B cell (primary cell): Measurements from ENCODE around the gene CSMD2. TPM values are rescaled to one million over a fixed set of nuclear protein-coding genes. Genes with fewer than 3 reads are reported as not detected.

Experiments
- ATAC-seq: fragments of 200-7000 bp; cut with Tn5 transposase; one replicate; pipeline ENCODE4 v1.10.0; 2021; ENCODE audit warnings: low read depth, mild to moderate bottlenecking, moderate number of reproducible peaks, moderate library complexity
- CTCF ChIA-PET: fragments of 350-600 bp; sonication (Branson Sonifier 250); formaldehyde crosslinking; loops from one replicate; lab custom pipeline; 2021; ENCODE audit warnings: antibody characterized with exemption, inconsistent platforms; lab: Charles Lee
- POLR2A ChIA-PET: fragments of 350-600 bp; sonication (Branson Sonifier 250); formaldehyde crosslinking; loops from one replicate; lab custom pipeline; 2021; ENCODE audit warnings: antibody characterized with exemption; lab: Charles Lee
- DNase-seq: peaks from one replicate; pipeline ENCODE4 v3.0.0; 2013
- H2AFZ ChIP-seq: 2 replicates; pipeline ENCODE4 v1.6.1; 2012; ENCODE audit warnings: mild to moderate bottlenecking, low read depth, low read length; ENCODE audit not compliant: insufficient read depth, poor library complexity, severe bottlenecking
- H3K27ac ChIP-seq, 2 donors: 1 replicate in 1 of 2; 2 replicates in 1 of 2; pipeline ENCODE4 v1.5.1; 2012 to 2013; ENCODE audit warnings: low read length in 2 of 2, mild to moderate bottlenecking in 2 of 2, moderate library complexity in 1 of 2
- H3K27me3 ChIP-seq, 4 experiments: fragments of 200-600 bp in 1 of 4; sonication (generic) in 1 of 4; replicated peaks in 1 of 4; 1 replicate in 2 of 4; 2 replicates in 2 of 4; pipeline versions ENCODE4 v1.6.1 to v1.7.0; 2013 to 2016; ENCODE audit warnings: low read length in 3 of 4, mild to moderate bottlenecking in 2 of 4, mixed read lengths in 1 of 4, moderate library complexity in 1 of 4; ENCODE audit not compliant: insufficient read depth in 4 of 4, control insufficient read depth in 3 of 4; ENCODE audit errors: control extremely low read depth in 1 of 4
- H3K36me3 ChIP-seq, 2 experiments: replicated peaks in 1 of 2; 1 replicate in 1 of 2; 2 replicates in 1 of 2; pipeline versions ENCODE4 v1.6.1 to v1.7.1; 2013; ENCODE audit warnings: low read length in 1 of 2; ENCODE audit not compliant: insufficient read depth in 2 of 2, control insufficient read depth in 1 of 2; ENCODE audit errors: control extremely low read depth in 1 of 2, extremely low read depth in 1 of 2
- H3K4me1 ChIP-seq, 2 donors: fragments of 200-600 bp in 1 of 2; sonication (generic) in 1 of 2; 1 replicate in 1 of 2; 2 replicates in 1 of 2; pipeline versions ENCODE4 v1.5.1 to v1.6.1; 2013 to 2017; ENCODE audit warnings: low read length in 2 of 2; ENCODE audit not compliant: control insufficient read depth in 2 of 2, insufficient read depth in 2 of 2
- H3K4me2 ChIP-seq: replicated peaks from 2 replicates; pipeline ENCODE3; 2012; ENCODE audit warnings: mild to moderate bottlenecking, low read depth, low read length; ENCODE audit not compliant: poor library complexity, severe bottlenecking
- H3K4me3 ChIP-seq, 5 experiments: fragments of 200-600 bp in 1 of 5; sonication (generic) in 1 of 5; 1 replicate in 3 of 5; 2 replicates in 2 of 5; pipeline versions ENCODE4 v1.5.1 to v1.7.0; 2011 to 2016; ENCODE audit warnings: low read length in 4 of 5, mild to moderate bottlenecking in 4 of 5, low read depth in 2 of 5, control low read depth in 1 of 5, moderate library complexity in 1 of 5; ENCODE audit not compliant: insufficient read depth in 1 of 5; ENCODE audit errors: control extremely low read depth in 1 of 5, extremely low read depth in 1 of 5
- H3K79me2 ChIP-seq: fragments of 200-600 bp; sonication (generic); one replicate; pipeline ENCODE4 v1.6.0; 2016; ENCODE audit warnings: low read length; ENCODE audit not compliant: control insufficient read depth, insufficient read depth
- H3K9ac ChIP-seq: fragments of 200-600 bp; sonication (generic); 2 replicates; pipeline ENCODE4 v1.6.1; 2017; ENCODE audit warnings: mild to moderate bottlenecking, low read length, moderate library complexity
- H3K9me3 ChIP-seq, 3 donors: one replicate each; pipeline versions ENCODE4 v1.6.1 to v1.7.1; 2013; ENCODE audit warnings: low read length in 2 of 3; ENCODE audit not compliant: control insufficient read depth in 2 of 3, insufficient read depth in 1 of 3; ENCODE audit errors: control extremely low read depth in 1 of 3
- H4K20me1 ChIP-seq: 2 replicates; pipeline ENCODE4 v1.6.0; 2012; ENCODE audit warnings: mild to moderate bottlenecking, low read length; ENCODE audit not compliant: insufficient read depth, control insufficient read depth, poor library complexity, severe bottlenecking
- H3K27ac Mint-ChIP-seq: one replicate; pipeline ENCODE4 v1.8.0; 2021; ENCODE audit warnings: mixed read lengths
- H3K27me3 Mint-ChIP-seq: one replicate; pipeline ENCODE4 v1.8.0; 2021; ENCODE audit warnings: mixed read lengths
- H3K4me1 Mint-ChIP-seq: one replicate; pipeline ENCODE4 v1.8.0; 2021; ENCODE audit warnings: mixed read lengths
- H3K4me3 Mint-ChIP-seq: one replicate; pipeline ENCODE4 v1.8.0; 2021; ENCODE audit warnings: mixed read lengths
- H3K9me3 Mint-ChIP-seq: one replicate; pipeline ENCODE4 v1.8.0; 2022; ENCODE audit warnings: mixed read lengths; ENCODE audit not compliant: insufficient read depth
- CTCF ChIP-seq: fragments of 200-600 bp; IDR thresholded peaks from one replicate; pipeline ENCODE4 v1.8.0; 2022; ENCODE audit warnings: antibody characterized with exemption, mild to moderate bottlenecking
- EZH2 ChIP-seq: IDR thresholded peaks from 2 replicates; pipeline ENCODE4 v1.6.1; 2012; ENCODE audit warnings: borderline replicate concordance, low read depth, mild to moderate bottlenecking, moderate library complexity, low read length; ENCODE audit not compliant: insufficient read depth, poor library complexity, severe bottlenecking
- WGBS: methylation state at CpG from one replicate; pipeline ENCODE4 v1.1.5; 2013; ENCODE audit warnings: missing lambda C conversion rate; ENCODE audit not compliant: insufficient coverage; 5-methylcytosine and 5-hydroxymethylcytosine counted together
- intact Hi-C: fragments of 100-400 bp; cut with micrococcal nuclease; formaldehyde crosslinking; loops from one replicate; pipeline ENCODE4 v1.10.0; 2022
- polyA plus RNA-seq: library from polyadenylated mRNA; depleted of rRNA; stranded (reverse); fragments of >200 nt; gene quantifications from 2 replicates; pipeline ENCODE4 v1.2.3, GENCODE V29; 2012
- total RNA-seq, 2 donors: library from RNA; stranded (reverse); fragments of 120-200 nt in 1 of 2; gene quantifications; 1 replicate in 1 of 2; 2 replicates in 1 of 2; pipeline versions ENCODE4 v1.2.3 to v1.2.4, GENCODE V29; 2013 to 2022

CSMD2 gene
- total and polyA plus RNA-seq, 2 donors (not counting 1 experiment from before 2014, with no cell fraction given): not detected

- peaks cover 46% of the 10 kb centered on the region for H3K27me3 Mint-ChIP-seq
- H4K20me1 ChIP-seq: no peaks in the 10 kb centered on the region
- intact Hi-C loops: no loop called here
Measured at GRCh38 chr1:33643216-33643615, 521.8 kb downstream of the CSMD2 start.

More at GRCh38 chr1:33643216-33643615, 521.8 kb downstream of the CSMD2 start:
- H3K9me3 ChIP-seq: no peaks in the 10 kb centered on the region
- H3K9me3 Mint-ChIP-seq: no peaks in the 10 kb centered on the region
- no peaks in the 10 kb centered on the region for H3K79me2 ChIP-seq
- H3K4me2 ChIP-seq: no peak overlapping the region
- WGBS: no CpG with 5 or more reads among the region's 4 CpGs
- peaks cover 0 to 15% (median 3%) of the 10 kb centered on the region in 4 experiments for H3K27me3 ChIP-seq
- no peak overlapping the region for H3K4me3 ChIP-seq
- H3K9ac ChIP-seq: no peak overlapping the region
- ChIA-PET CTCF (no interaction called here), POLR2A (no interaction called here)
- no peaks in the 10 kb centered on the region for H3K4me1 ChIP-seq
- H3K27ac Mint-ChIP-seq: no peak overlapping the region
- no peaks in the 10 kb centered on the region for H3K36me3 ChIP-seq
- H3K4me3 Mint-ChIP-seq: no peak overlapping the region
- H2AFZ ChIP-seq: no peak overlapping the region
- no peak for TF ChIP-seq EZH2
- no peak for TF ChIP-seq CTCF
- no peak for DNase-seq
- H3K4me1 Mint-ChIP-seq: no peaks in the 10 kb centered on the region
- no peak for ATAC-seq
- no peak overlapping the region for H3K27ac ChIP-seq
